Panc1 (cell line): ENCODE measurements around the gene SEMA4A. TPM values are rescaled to one million over a fixed set of nuclear protein-coding genes. Genes with fewer than 3 reads are reported as not detected.

Experiments
- ATAC-seq: fragments of 200-7000 bp; cut with Tn5 transposase; 2 replicates; pipeline ENCODE4 v1.9.1; 2020; ENCODE audit warnings: mild to moderate bottlenecking, moderate library complexity
- BruUV-seq: library from RNA; stranded (reverse); fragments of 400-500 nt; replicated peaks from 2 replicates; lab custom pipeline; 2021; lab: Mats Ljungman, UMichigan
- CTCF ChIA-PET: fragments of 300-600 bp; sonication (Branson Sonifier 250); formaldehyde crosslinking; loops from one replicate; lab custom pipeline; 2022; ENCODE audit warnings: antibody characterized with exemption; lab: Charles Lee
- POLR2A ChIA-PET: fragments of 300-600 bp; sonication (Branson Sonifier 250); formaldehyde crosslinking; loops from one replicate; lab custom pipeline; 2022; ENCODE audit warnings: antibody characterized with exemption; lab: Charles Lee
- DNase-seq: peaks from one replicate; pipeline ENCODE4 v3.0.0-alpha.2; 2010; ENCODE audit warnings: low read depth, low spot score
- H3K27ac ChIP-seq: 2 replicates; pipeline ENCODE4 v1.5.1; 2011; ENCODE audit warnings: mild to moderate bottlenecking, low read length, inconsistent platforms
- H3K27me3 ChIP-seq: fragments of 200-500 bp; sonication (Bioruptor generic); 2 replicates; pipeline ENCODE4 v1.6.0; 2014; ENCODE audit warnings: low read length, inconsistent platforms; ENCODE audit not compliant: control insufficient read depth, insufficient read depth
- H3K36me3 ChIP-seq: fragments of 200-500 bp; sonication (Bioruptor generic); 2 replicates; pipeline ENCODE4 v1.5.1; 2014; ENCODE audit warnings: inconsistent platforms, mild to moderate bottlenecking, low read length, moderate library complexity; ENCODE audit not compliant: control insufficient read depth, insufficient read depth
- H3K4me1 ChIP-seq: 2 replicates; pipeline ENCODE4 v1.5.1; 2011; ENCODE audit warnings: inconsistent platforms, mild to moderate bottlenecking, low read length, moderate library complexity; ENCODE audit not compliant: control insufficient read depth, insufficient read depth
- H3K4me3 ChIP-seq, 2 experiments: 2 replicates each; pipeline ENCODE4 v1.5.1; 2011 to 2012; ENCODE audit warnings: low read depth in 2 of 2, low read length in 2 of 2, mild to moderate bottlenecking in 2 of 2, inconsistent platforms in 1 of 2, moderate library complexity in 1 of 2
- H3K9me3 ChIP-seq: fragments of 200-500 bp; sonication (Bioruptor generic); 2 replicates; pipeline ENCODE4 v1.5.1; 2014; ENCODE audit warnings: low read depth, mild to moderate bottlenecking, inconsistent platforms, low read length, moderate library complexity; ENCODE audit not compliant: control insufficient read depth, insufficient read depth
- POLR2AphosphoS5 ChIP-seq: IDR thresholded peaks from 2 replicates; pipeline ENCODE4 v1.6.1; 2012; ENCODE audit warnings: mild to moderate bottlenecking, low read depth, low read length, moderate library complexity
- SIN3A ChIP-seq: IDR thresholded peaks from 2 replicates; pipeline ENCODE4 v1.6.1; 2012; ENCODE audit warnings: low read depth, mild to moderate bottlenecking, low read length, moderate library complexity, borderline replicate concordance; ENCODE audit not compliant: insufficient read depth
- TCF7L2 ChIP-seq: IDR thresholded peaks from 2 replicates; pipeline ENCODE4 v1.6.1; 2011; ENCODE audit warnings: mild to moderate bottlenecking, low read depth, low read length, inconsistent platforms
- in situ Hi-C: cut with HindIII; loops from 2 replicates; pipeline ENCODE4 v1.10.0; 2016; ENCODE audit warnings: low sequenced_read_pairs, low pct_unique_long_range_greater_than_20kb
- intact Hi-C: fragments of 100-400 bp; cut with micrococcal nuclease; formaldehyde crosslinking; loops from one replicate; pipeline ENCODE4 v1.10.0; 2022; ENCODE audit not compliant: unreplicated experiment
- total RNA-seq: library from RNA; stranded (reverse); gene quantifications from one replicate; pipeline ENCODE4 v1.2.1, GENCODE V29; 2021; ENCODE audit not compliant: unreplicated experiment
- TF ChIP-seq, protein P1 (sequence below): fragments of 450-650 bp; IDR thresholded peaks from 2 replicates; pipeline ENCODE4 v1.5.1; 2017; ENCODE audit warnings: mild to moderate bottlenecking
- TF ChIP-seq, protein P2 (sequence below), 2 experiments: IDR thresholded peaks; 2 replicates each; pipeline ENCODE4 v1.6.1; 2011 to 2012; ENCODE audit warnings: low read depth in 2 of 2, control low read depth in 1 of 2, low read length in 1 of 2, mild to moderate bottlenecking in 1 of 2, moderate library complexity in 1 of 2; ENCODE audit not compliant: insufficient read depth in 1 of 2

SEMA4A gene
- total RNA-seq, 1 experiment from 2014 or later: 0.21 TPM

DNA sequence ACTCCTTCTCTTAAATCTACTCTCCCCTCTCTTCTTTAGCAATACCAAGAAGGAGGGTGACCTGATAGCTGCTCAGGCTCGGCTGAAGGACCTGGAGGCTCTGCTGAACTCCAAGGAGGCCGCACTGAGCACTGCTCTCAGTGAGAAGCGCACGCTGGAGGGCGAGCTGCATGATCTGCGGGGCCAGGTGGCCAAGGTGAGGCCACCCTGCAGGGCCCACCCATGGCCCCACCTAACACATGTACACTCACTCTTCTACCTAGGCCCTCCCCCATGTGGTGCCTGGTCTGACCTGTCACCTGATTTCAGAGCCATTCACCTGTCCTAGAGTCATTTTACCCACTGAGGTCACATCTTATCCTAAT is 22.8 kb upstream of the SEMA4A start:
- in situ Hi-C loops: no loop called here

GRCh38 chr1:156134716-156135435 is 18.5 kb upstream of the SEMA4A start:
- H3K4me3 ChIP-seq: no peak overlapping the region
- H3K36me3 ChIP-seq: peaks cover 29% of the 10 kb centered on the region
- DNase-seq (no peak), ATAC-seq (no peak)
- no peaks in the 10 kb centered on the region for H3K9me3 ChIP-seq
- no TSS peak for BruUV-seq
- H3K27me3 ChIP-seq: no peaks in the 10 kb centered on the region
- in situ Hi-C loops: no loop called here
- H3K27ac ChIP-seq: no peak overlapping the region
- TF ChIP-seq SIN3A: no peak
- TF ChIP-seq, protein P1, sequence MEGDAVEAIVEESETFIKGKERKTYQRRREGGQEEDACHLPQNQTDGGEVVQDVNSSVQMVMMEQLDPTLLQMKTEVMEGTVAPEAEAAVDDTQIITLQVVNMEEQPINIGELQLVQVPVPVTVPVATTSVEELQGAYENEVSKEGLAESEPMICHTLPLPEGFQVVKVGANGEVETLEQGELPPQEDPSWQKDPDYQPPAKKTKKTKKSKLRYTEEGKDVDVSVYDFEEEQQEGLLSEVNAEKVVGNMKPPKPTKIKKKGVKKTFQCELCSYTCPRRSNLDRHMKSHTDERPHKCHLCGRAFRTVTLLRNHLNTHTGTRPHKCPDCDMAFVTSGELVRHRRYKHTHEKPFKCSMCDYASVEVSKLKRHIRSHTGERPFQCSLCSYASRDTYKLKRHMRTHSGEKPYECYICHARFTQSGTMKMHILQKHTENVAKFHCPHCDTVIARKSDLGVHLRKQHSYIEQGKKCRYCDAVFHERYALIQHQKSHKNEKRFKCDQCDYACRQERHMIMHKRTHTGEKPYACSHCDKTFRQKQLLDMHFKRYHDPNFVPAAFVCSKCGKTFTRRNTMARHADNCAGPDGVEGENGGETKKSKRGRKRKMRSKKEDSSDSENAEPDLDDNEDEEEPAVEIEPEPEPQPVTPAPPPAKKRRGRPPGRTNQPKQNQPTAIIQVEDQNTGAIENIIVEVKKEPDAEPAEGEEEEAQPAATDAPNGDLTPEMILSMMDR: no peak
- no peak for TF ChIP-seq TCF7L2
- TF ChIP-seq, protein P2, sequence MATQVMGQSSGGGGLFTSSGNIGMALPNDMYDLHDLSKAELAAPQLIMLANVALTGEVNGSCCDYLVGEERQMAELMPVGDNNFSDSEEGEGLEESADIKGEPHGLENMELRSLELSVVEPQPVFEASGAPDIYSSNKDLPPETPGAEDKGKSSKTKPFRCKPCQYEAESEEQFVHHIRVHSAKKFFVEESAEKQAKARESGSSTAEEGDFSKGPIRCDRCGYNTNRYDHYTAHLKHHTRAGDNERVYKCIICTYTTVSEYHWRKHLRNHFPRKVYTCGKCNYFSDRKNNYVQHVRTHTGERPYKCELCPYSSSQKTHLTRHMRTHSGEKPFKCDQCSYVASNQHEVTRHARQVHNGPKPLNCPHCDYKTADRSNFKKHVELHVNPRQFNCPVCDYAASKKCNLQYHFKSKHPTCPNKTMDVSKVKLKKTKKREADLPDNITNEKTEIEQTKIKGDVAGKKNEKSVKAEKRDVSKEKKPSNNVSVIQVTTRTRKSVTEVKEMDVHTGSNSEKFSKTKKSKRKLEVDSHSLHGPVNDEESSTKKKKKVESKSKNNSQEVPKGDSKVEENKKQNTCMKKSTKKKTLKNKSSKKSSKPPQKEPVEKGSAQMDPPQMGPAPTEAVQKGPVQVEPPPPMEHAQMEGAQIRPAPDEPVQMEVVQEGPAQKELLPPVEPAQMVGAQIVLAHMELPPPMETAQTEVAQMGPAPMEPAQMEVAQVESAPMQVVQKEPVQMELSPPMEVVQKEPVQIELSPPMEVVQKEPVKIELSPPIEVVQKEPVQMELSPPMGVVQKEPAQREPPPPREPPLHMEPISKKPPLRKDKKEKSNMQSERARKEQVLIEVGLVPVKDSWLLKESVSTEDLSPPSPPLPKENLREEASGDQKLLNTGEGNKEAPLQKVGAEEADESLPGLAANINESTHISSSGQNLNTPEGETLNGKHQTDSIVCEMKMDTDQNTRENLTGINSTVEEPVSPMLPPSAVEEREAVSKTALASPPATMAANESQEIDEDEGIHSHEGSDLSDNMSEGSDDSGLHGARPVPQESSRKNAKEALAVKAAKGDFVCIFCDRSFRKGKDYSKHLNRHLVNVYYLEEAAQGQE (IDR thresholded peaks at IDR 0.05; ENCODE audit: insufficient read depth in 1 of 2, low read depth in 2 of 2, low read length in 1 of 2): no peak
- TF ChIP-seq POLR2AphosphoS5: no peak
- ChIA-PET CTCF (no interaction called here), POLR2A (no interaction called here)
- intact Hi-C loops: no loop called here
- peaks cover 13% of the 10 kb centered on the region for H3K4me1 ChIP-seq

More for the DNA sequence above, 22.8 kb upstream of the SEMA4A start:
- Histone ChIP-seq H3K27me3 (no peaks in the 10 kb centered on the region), H3K36me3 (peaks cover 14% of the 10 kb centered on the region), H3K4me3 (no peak overlapping the region), H3K27ac (peak overlapping the region; percentile 95), H3K9me3 (no peaks in the 10 kb centered on the region), H3K4me1 (peaks cover 52% of the 10 kb centered on the region)
- TF ChIP-seq POLR2AphosphoS5 (no peak; the same call in 1 of the 2 replicates), TCF7L2 (no peak), SIN3A (no peak)
- TF ChIP-seq, protein P2 (IDR thresholded peaks at IDR 0.05; ENCODE audit: insufficient read depth in 1 of 2, low read depth in 2 of 2, low read length in 1 of 2): no peak
- TF ChIP-seq, protein P1: no peak; the same call in 1 of the 2 replicates
- ATAC-seq (no peak), DNase-seq (no peak)
- POLR2A ChIA-PET: no interaction called here
- intact Hi-C loops: loop anchor here (1.0 kb wide), 1 partner anchor 34 kb away; no protein-coding TSS in a partner anchor
- no TSS peak for BruUV-seq
- CTCF ChIA-PET: interaction anchor here (0.8 to 3.1 kb wide), 4 partner anchors 28 to 36 kb away, joined by 3 to 23 read pairs (median 4); no protein-coding TSS in a partner anchor
